BE2C (cell line): Measurements from ENCODE around the gene NFKBIZ.

ENCODE experiments used
- DNase-seq: peaks from one replicate; pipeline ENCODE4 v3.0.0-alpha.2; 2020
- H3K27me3 ChIP-seq: fragments of 250-450 bp; sonication (Bioruptor Pico); 2 replicates; pipeline ENCODE4 v1.5.1; 2020; ENCODE audit warnings: mild to moderate bottlenecking
- H3K36me3 ChIP-seq: fragments of 250-450 bp; sonication (Bioruptor Pico); 2 replicates; pipeline ENCODE4 v1.5.1; 2020; ENCODE audit warnings: mild to moderate bottlenecking
- H3K4me1 ChIP-seq: fragments of 250-450 bp; sonication (Bioruptor Pico); 2 replicates; pipeline ENCODE4 v1.5.1; 2020
- H3K4me3 ChIP-seq: 2 replicates; pipeline ENCODE4 v1.5.1; 2011; ENCODE audit warnings: low read depth, low read length
- H3K9me3 ChIP-seq: fragments of 250-450 bp; sonication (Bioruptor Pico); 2 replicates; pipeline ENCODE4 v1.5.1; 2020
- TF ChIP-seq, protein P1 (sequence below): IDR thresholded peaks from 2 replicates; pipeline ENCODE4 v1.5.1; 2012; ENCODE audit warnings: mild to moderate bottlenecking, low read depth, low read length

The NFKBIZ gene

GRCh38 chr3:101836652-101837598 lies 12.4 kb upstream of the NFKBIZ start:
- TF ChIP-seq, protein P1, sequence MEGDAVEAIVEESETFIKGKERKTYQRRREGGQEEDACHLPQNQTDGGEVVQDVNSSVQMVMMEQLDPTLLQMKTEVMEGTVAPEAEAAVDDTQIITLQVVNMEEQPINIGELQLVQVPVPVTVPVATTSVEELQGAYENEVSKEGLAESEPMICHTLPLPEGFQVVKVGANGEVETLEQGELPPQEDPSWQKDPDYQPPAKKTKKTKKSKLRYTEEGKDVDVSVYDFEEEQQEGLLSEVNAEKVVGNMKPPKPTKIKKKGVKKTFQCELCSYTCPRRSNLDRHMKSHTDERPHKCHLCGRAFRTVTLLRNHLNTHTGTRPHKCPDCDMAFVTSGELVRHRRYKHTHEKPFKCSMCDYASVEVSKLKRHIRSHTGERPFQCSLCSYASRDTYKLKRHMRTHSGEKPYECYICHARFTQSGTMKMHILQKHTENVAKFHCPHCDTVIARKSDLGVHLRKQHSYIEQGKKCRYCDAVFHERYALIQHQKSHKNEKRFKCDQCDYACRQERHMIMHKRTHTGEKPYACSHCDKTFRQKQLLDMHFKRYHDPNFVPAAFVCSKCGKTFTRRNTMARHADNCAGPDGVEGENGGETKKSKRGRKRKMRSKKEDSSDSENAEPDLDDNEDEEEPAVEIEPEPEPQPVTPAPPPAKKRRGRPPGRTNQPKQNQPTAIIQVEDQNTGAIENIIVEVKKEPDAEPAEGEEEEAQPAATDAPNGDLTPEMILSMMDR, result no peak
- no peaks in the 10 kb centered on the region for H3K9me3 ChIP-seq
- no peaks in the 10 kb centered on the region for H3K4me1 ChIP-seq
- H3K36me3 ChIP-seq, result no peaks in the 10 kb centered on the region
- H3K4me3 ChIP-seq, result no peak overlapping the region
- H3K27me3 ChIP-seq, result no peaks in the 10 kb centered on the region
- no peak for DNase-seq

- Histone ChIP-seq H3K9me3 (no peaks in the 10 kb centered on the region), H3K27me3 (no peaks in the 10 kb centered on the region), H3K36me3 (no peaks in the 10 kb centered on the region), H3K4me3 (no peak overlapping the region), H3K4me1 (no peaks in the 10 kb centered on the region)
- TF ChIP-seq, protein P1, result no peak
- no peak for DNase-seq
Observed at GRCh38 chr3:101838691-101839090, 10.6 kb upstream of the NFKBIZ start.

- DNase-seq, result no peak
- Histone ChIP-seq H3K4me3 (no peak overlapping the region), H3K4me1 (no peaks in the 10 kb centered on the region), H3K36me3 (no peaks in the 10 kb centered on the region), H3K27me3 (no peaks in the 10 kb centered on the region), H3K9me3 (no peaks in the 10 kb centered on the region)
- TF ChIP-seq, protein P1, result no peak
Observed at GRCh38 chr3:101840066-101840465, 9.2 kb upstream of the NFKBIZ start.

DNA sequence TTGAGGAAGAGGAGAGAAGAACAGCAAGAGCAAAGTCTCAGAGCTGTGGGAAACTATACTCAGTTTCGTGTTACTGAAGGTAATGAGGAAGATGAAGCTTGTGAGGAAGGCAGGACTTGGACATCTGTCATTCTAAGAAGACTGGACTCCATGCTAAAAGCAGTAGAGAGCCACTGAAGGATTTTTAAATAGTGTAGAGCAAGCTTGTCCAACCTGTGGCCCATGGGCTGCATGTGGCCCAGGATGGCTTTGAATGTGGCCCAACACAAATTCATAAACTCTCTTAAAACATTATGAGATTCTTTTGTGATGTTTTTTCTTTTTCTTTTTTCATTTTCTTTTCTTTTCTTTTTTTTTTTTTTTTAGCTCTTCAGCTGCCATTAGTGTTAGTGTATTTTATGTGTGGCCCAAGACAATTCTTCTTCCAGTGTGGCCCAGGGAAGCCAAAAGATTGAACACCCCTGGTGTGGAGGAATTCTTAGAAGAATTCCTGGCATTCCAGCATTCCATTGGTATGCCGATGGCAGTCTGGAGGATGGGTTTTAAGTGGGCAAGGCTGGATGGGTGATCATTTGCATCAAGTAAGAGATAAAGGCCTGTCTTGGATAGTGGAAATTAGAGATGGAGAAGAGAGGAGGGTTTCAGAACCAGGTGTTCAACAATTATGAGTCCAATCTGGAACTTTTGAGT lies 6.9 kb upstream of the NFKBIZ start:
- TF ChIP-seq, protein P1, result no peak
- Histone ChIP-seq H3K4me3 (no peak overlapping the region), H3K36me3 (no peaks in the 10 kb centered on the region), H3K4me1 (no peaks in the 10 kb centered on the region), H3K9me3 (no peaks in the 10 kb centered on the region), H3K27me3 (no peaks in the 10 kb centered on the region)
- no peak for DNase-seq

- no peaks in the 10 kb centered on the region for H3K4me1 ChIP-seq
- no peaks in the 10 kb centered on the region for H3K36me3 ChIP-seq
- TF ChIP-seq, protein P1, result no peak
Observed at GRCh38 chr3:101842935-101843330, 6.4 kb upstream of the NFKBIZ start.

More at GRCh38 chr3:101842935-101843330, 6.4 kb upstream of the NFKBIZ start:
- DNase-seq, result no peak
- Histone ChIP-seq H3K4me3 (no peak overlapping the region), H3K27me3 (no peaks in the 10 kb centered on the region), H3K9me3 (no peaks in the 10 kb centered on the region)
